ENCODE results near the gene GRIN2C.
"Not testable (repeated sequence)": the region's sequence is repeated elsewhere in the genome, so short reads cannot be mapped to it uniquely, and the experiment has no call there.

GRIN2C gene

GRCh38 chr17:74878658-74879057 lies 19.0 kb upstream of the GRIN2C start:
- DNase-seq, result no peak

- peak; percentile 38 for DNase-seq
These were observed 18.2 kb upstream of the GRIN2C start for GRCh38 chr17:74877592-74878548.

GRCh38 chr17:74875977-74876593 lies 16.4 kb upstream of the GRIN2C start:
- no peak for DNase-seq

- no peak for DNase-seq
These were observed 15.7 kb upstream of the GRIN2C start for GRCh38 chr17:74875155-74875976.

GRCh38 chr17:74874615-74875037 lies 14.9 kb upstream of the GRIN2C start:
- no peak for DNase-seq

GRCh38 chr17:74873874-74874614 lies 14.4 kb upstream of the GRIN2C start:
- DNase-seq, result no peak

GRCh38 chr17:74873037-74873873 lies 13.6 kb upstream of the GRIN2C start:
- DNase-seq, result peak; percentile 100

GRCh38 chr17:74872313-74873036 lies 12.8 kb upstream of the GRIN2C start, which contains the start of gene FDXR:
Gene FDXR (minus strand): TSS chr17:74872994. CDS start chr17:74872944, 50 bp downstream.
- DNase-seq, result no peak

- no peak for DNase-seq
These were observed 11.8 kb upstream of the GRIN2C start for GRCh38 chr17:74871356-74872076.

- no peak for DNase-seq
These were observed 10.8 kb upstream of the GRIN2C start for GRCh38 chr17:74870512-74870911.

GRCh38 chr17:74870028-74870427 lies 10.3 kb upstream of the GRIN2C start:
- not testable (repeated sequence) for DNase-seq

GRCh38 chr17:74868908-74869255 lies 9.2 kb upstream of the GRIN2C start:
- no peak for DNase-seq

GRCh38 chr17:74868251-74868907 lies 8.7 kb upstream of the GRIN2C start:
- no peak for DNase-seq

- DNase-seq, result no peak
These were observed 6.6 kb upstream of the GRIN2C start for GRCh38 chr17:74866198-74866835.

GRCh38 chr17:74865504-74866197 lies 6.0 kb upstream of the GRIN2C start:
- no peak for DNase-seq

GRCh38 chr17:74864866-74865395 lies 5.2 kb upstream of the GRIN2C start:
- peak; percentile 48 for DNase-seq

- no peak for DNase-seq
These were observed 4.7 kb upstream of the GRIN2C start for GRCh38 chr17:74864297-74864865.

All from NCI-H146 (cell line).